Kidney (tissue), 14 donors: ENCODE measurements around the gene RAD21L1. TPM values are rescaled to one million over a fixed set of nuclear protein-coding genes. Genes with fewer than 3 reads are reported as not detected.

ENCODE experiments used
- DNase-seq, 5 donors: peaks; one replicate each; pipeline ENCODE4 v3.0.0-alpha.2; 2013 to 2020
- FAIRE-seq: peaks from 2 replicates; lab custom pipeline; 2012; peaks lifted over from hg19 to GRCh38; lab: Jason Lieb, UNC
- H3K27ac ChIP-seq, 2 donors: one replicate each; pipeline ENCODE4 v1.7.0; 2013; ENCODE audit warnings: low read depth in 2 of 2, low read length in 2 of 2, inconsistent platforms in 1 of 2
- H3K27me3 ChIP-seq: one replicate; pipeline ENCODE4 v1.7.1; 2013; ENCODE audit warnings: low read length, inconsistent platforms; ENCODE audit not compliant: control insufficient read depth, insufficient read depth
- H3K36me3 ChIP-seq, 3 donors: one replicate each; pipeline versions ENCODE4 v1.7.0 to v1.7.1; 2013; ENCODE audit warnings: low read length in 3 of 3, control low read depth in 1 of 3, inconsistent platforms in 1 of 3; ENCODE audit not compliant: insufficient read depth in 3 of 3, control insufficient read depth in 2 of 3
- H3K4me1 ChIP-seq, 3 donors: one replicate each; pipeline versions ENCODE4 v1.7.0 to v1.7.1; 2013; ENCODE audit warnings: low read length in 3 of 3, inconsistent platforms in 1 of 3, low read depth in 1 of 3; ENCODE audit not compliant: control insufficient read depth in 2 of 3, insufficient read depth in 2 of 3
- H3K4me3 ChIP-seq, 3 donors: one replicate each; pipeline versions ENCODE4 v1.7.0 to v1.8.1; 2013; ENCODE audit warnings: low read length in 3 of 3, control low read depth in 1 of 3, inconsistent platforms in 1 of 3
- H3K9ac ChIP-seq, 3 donors: one replicate each; pipeline versions ENCODE4 v1.7.0 to v1.7.1; 2013; ENCODE audit warnings: low read length in 3 of 3, control low read depth in 1 of 3, inconsistent platforms in 1 of 3
- H3K9me3 ChIP-seq, 3 donors: one replicate each; pipeline versions ENCODE4 v1.7.0 to v1.7.1; 2013; ENCODE audit warnings: low read length in 3 of 3, control low read depth in 1 of 3, inconsistent platforms in 1 of 3; ENCODE audit not compliant: control insufficient read depth in 2 of 3, insufficient read depth in 1 of 3
- intact Hi-C: fragments of 100-400 bp; cut with DNase I; formaldehyde crosslinking; loops from one replicate; pipeline ENCODE4 v1.11.1; 2022
- polyA plus RNA-seq: library from polyadenylated mRNA; stranded (reverse); fragments of 350-450 nt; fragmentation: Illumina TruSeq; extraction: RNeasy Lipid Tissue Mini Kit (QIAGEN cat#74804); gene quantifications from one replicate; pipeline ENCODE4 v1.2.3, GENCODE V29; 2014; ENCODE audit warnings: low read depth, low replicate concordance; ENCODE audit not compliant: insufficient read depth
- total RNA-seq: library from RNA; stranded (reverse); fragmentation: NEBNext Ultra II Directional; extraction: Animal tissue kit (Norgen Biotek cat#: 25700); gene quantifications from one replicate; pipeline ENCODE4 v1.2.1, GENCODE V29; 2021
- TF ChIP-seq, protein P1 (sequence below): IDR thresholded peaks from 3 replicates; pipeline ENCODE4 v1.5.1; 2012; ENCODE audit warnings: mild to moderate bottlenecking, moderate library complexity, borderline replicate concordance; ENCODE audit not compliant: insufficient read depth; ENCODE audit errors: extremely low read depth
- donor health status: control.
- donor health status: control.
- donor health status: control.
- donor health status: control.
- donor health status: control.
- donor health status: DM: yes; HTN: yes; CAD: no.
- donor health status: Normal renal cell carcinoma (clear cell type).

The RAD21L1 gene
- total and polyA plus RNA-seq, 2 donors from 2014 or later, result not detected

DNA sequence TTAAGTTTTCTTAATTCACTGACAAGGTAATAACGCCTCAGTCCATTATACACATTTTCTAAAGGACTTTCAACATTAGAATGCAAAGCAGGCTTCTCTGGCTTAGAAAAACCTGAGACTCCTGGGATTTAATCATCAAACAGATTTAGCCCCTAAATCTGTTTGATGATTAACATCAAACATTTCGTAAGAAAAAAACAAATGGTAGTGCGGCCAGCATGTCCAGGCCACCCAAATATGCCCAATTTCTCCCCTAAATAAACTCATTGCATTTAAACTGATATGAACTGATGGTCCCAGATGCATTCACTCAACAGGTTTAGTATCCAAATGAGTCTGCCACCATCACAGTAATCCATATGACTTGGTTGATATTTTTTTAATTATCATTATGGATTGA, 47.2 kb upstream of the RAD21L1 start:
- Histone ChIP-seq H3K9me3 (no peaks in the 10 kb centered on the region), H3K27me3 (peaks cover 2% of the 10 kb centered on the region), H3K27ac (no peak overlapping the region), H3K9ac (no peak overlapping the region), H3K36me3 (peaks cover 0 to 1% (median 0%) of the 10 kb centered on the region in 3 donors), H3K4me3 (no peak overlapping the region), H3K4me1 (no peaks in the 10 kb centered on the region)
- intact Hi-C loops, result no loop called here
- TF ChIP-seq, protein P1, sequence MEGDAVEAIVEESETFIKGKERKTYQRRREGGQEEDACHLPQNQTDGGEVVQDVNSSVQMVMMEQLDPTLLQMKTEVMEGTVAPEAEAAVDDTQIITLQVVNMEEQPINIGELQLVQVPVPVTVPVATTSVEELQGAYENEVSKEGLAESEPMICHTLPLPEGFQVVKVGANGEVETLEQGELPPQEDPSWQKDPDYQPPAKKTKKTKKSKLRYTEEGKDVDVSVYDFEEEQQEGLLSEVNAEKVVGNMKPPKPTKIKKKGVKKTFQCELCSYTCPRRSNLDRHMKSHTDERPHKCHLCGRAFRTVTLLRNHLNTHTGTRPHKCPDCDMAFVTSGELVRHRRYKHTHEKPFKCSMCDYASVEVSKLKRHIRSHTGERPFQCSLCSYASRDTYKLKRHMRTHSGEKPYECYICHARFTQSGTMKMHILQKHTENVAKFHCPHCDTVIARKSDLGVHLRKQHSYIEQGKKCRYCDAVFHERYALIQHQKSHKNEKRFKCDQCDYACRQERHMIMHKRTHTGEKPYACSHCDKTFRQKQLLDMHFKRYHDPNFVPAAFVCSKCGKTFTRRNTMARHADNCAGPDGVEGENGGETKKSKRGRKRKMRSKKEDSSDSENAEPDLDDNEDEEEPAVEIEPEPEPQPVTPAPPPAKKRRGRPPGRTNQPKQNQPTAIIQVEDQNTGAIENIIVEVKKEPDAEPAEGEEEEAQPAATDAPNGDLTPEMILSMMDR, result no peak
- FAIRE-seq (no peak), DNase-seq (no peak)

- no peak for DNase-seq
- H3K9ac ChIP-seq, result no peak overlapping the region
These were observed 44.9 kb upstream of the RAD21L1 start for GRCh38 chr20:1180949-1181348.

DNA sequence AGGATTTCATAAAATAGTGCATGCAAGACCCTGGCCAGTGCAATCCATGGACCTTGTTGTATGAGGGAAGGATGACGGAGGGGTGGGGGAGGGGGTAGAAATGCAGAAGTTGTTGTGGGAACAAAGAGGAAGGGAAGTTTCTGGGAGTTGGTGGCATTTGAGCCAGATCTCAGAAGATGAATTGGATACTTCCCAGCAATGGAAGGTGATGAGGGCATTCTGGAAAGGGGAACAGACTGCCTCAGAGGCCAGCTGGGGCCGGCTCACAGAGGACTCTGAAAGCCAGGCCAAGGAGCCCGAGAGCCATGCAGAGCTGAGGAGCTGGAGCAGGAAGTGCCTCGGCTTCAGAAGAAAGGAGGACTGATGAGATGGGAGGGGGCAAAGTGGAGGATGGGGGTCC, 43.7 kb upstream of the RAD21L1 start:
- intact Hi-C loops, result no loop called here
- Histone ChIP-seq H3K4me3 (no peak overlapping the region), H3K27me3 (peaks cover 2% of the 10 kb centered on the region), H3K27ac (no peak overlapping the region), H3K4me1 (no peaks in the 10 kb centered on the region), H3K9me3 (no peaks in the 10 kb centered on the region), H3K36me3 (no peaks in the 10 kb centered on the region), H3K9ac (no peak overlapping the region)
- FAIRE-seq (no peak), DNase-seq (no peak)
- TF ChIP-seq, protein P1, result no peak

More at GRCh38 chr20:1180949-1181348, 44.9 kb upstream of the RAD21L1 start:
- FAIRE-seq, result no peak
- intact Hi-C loops, result no loop called here
- H3K27me3 ChIP-seq, result peaks cover 2% of the 10 kb centered on the region
- H3K9me3 ChIP-seq, result no peaks in the 10 kb centered on the region
- H3K27ac ChIP-seq, result no peak overlapping the region
- H3K36me3 ChIP-seq, result no peaks in the 10 kb centered on the region
- H3K4me3 ChIP-seq, result no peak overlapping the region
- TF ChIP-seq, protein P1, result no peak
- H3K4me1 ChIP-seq, result no peaks in the 10 kb centered on the region

DNA sequence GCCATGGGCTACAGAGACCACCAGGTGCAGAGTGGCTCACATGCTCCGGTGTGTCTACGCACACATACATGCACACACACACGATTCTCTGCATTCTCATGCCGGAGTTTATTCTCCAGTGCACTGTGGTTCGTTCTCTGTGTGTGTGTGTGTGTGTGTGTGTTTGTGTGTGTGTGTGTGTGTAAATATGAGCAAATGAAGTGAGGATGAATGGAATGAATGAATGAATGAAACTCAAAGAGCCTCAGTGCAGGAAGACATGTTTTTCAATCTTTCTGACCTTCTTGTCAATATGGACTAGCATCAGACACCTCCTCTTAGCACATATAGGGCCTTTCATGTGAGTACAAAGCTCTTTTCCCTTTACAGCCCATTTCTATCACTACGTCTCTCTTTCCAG, 42.7 kb upstream of the RAD21L1 start:
- TF ChIP-seq, protein P1, result no peak
- no peaks in the 10 kb centered on the region for H3K9me3 ChIP-seq
- no peak overlapping the region for H3K27ac ChIP-seq
- intact Hi-C loops, result no loop called here
- DNase-seq (no peak), FAIRE-seq (no peak)
- H3K36me3 ChIP-seq, result no peaks in the 10 kb centered on the region
- peaks cover 2% of the 10 kb centered on the region for H3K27me3 ChIP-seq
- H3K4me3 ChIP-seq, result no peak overlapping the region
- H3K9ac ChIP-seq, result no peak overlapping the region
- no peaks in the 10 kb centered on the region for H3K4me1 ChIP-seq
